HepG2 (cell line): ENCODE measurements around the gene KATNB1. TPM values are rescaled to one million over a fixed set of nuclear protein-coding genes. Genes with fewer than 3 reads are reported as not detected.

Experiments used
- CREB1 ChIP-seq, 2 experiments: fragments of 450-650 bp in 1 of 2; IDR thresholded peaks; 2 replicates each; pipeline ENCODE4 v1.6.1; 2016 to 2017; ENCODE audit warnings: control low read depth in 1 of 2, mild to moderate bottlenecking in 1 of 2, missing compliant biosample characterization in 1 of 2, missing genetic modification characterization in 1 of 2
- CTCF ChIP-seq: sonication (generic); formaldehyde crosslinking; IDR thresholded peaks from 2 replicates; pipeline ENCODE4 v1.5.0; 2020; ENCODE audit warnings: mild to moderate bottlenecking, missing genetic modification reagents, moderate library complexity
- GMEB2 ChIP-seq: IDR thresholded peaks from 2 replicates; pipeline ENCODE4 v1.6.1; 2016; ENCODE audit warnings: missing biosample characterization, missing genetic modification reagents, low read depth
- KDM5B ChIP-seq: sonication (generic); formaldehyde crosslinking; IDR thresholded peaks from 2 replicates; pipeline ENCODE4 v1.4.0; 2020; ENCODE audit warnings: missing genetic modification reagents, mild to moderate bottlenecking, borderline replicate concordance
- PBX2 ChIP-seq: IDR thresholded peaks from 2 replicates; pipeline ENCODE4 v1.6.1; 2016; ENCODE audit warnings: control low read depth
- PRDM10 ChIP-seq: sonication (generic); formaldehyde crosslinking; IDR thresholded peaks from 2 replicates; pipeline ENCODE4 v1.4.0; 2020; ENCODE audit warnings: low read depth, missing genetic modification reagents
- RBFOX2 ChIP-seq: fragments of 200-400 bp; formaldehyde crosslinking; IDR thresholded peaks from 2 replicates; pipeline ENCODE4 v1.6.1; 2017; ENCODE audit warnings: low read depth, mild to moderate bottlenecking, low read length
- SMAD1 ChIP-seq: sonication (generic); formaldehyde crosslinking; IDR thresholded peaks from 2 replicates; pipeline ENCODE4 v1.4.0; 2020; ENCODE audit warnings: missing genetic modification reagents, low read depth, mild to moderate bottlenecking, borderline replicate concordance
- TSC22D2 ChIP-seq: sonication (generic); formaldehyde crosslinking; IDR thresholded peaks from 2 replicates; pipeline ENCODE4 v1.5.1; 2020; ENCODE audit warnings: missing genetic modification reagents, mild to moderate bottlenecking, borderline replicate concordance
- ZNF124 ChIP-seq: sonication (generic); formaldehyde crosslinking; IDR thresholded peaks from 2 replicates; pipeline ENCODE4 v1.4.0; 2020; ENCODE audit warnings: missing genetic modification reagents
- ZNF687 ChIP-seq: sonication (generic); formaldehyde crosslinking; IDR thresholded peaks from 2 replicates; pipeline ENCODE4 v1.5.1; 2020; ENCODE audit warnings: mild to moderate bottlenecking, missing genetic modification reagents, moderate library complexity
- ZNF883 ChIP-seq: sonication (generic); formaldehyde crosslinking; IDR thresholded peaks from 2 replicates; pipeline ENCODE4 v1.5.1; 2020; ENCODE audit warnings: mild to moderate bottlenecking, missing genetic modification reagents; ENCODE audit errors: not compliant biosample characterization
- ZSCAN20 ChIP-seq: sonication (generic); formaldehyde crosslinking; IDR thresholded peaks from 2 replicates; pipeline ENCODE4 v1.4.0; 2020; ENCODE audit warnings: missing genetic modification reagents, mild to moderate bottlenecking, borderline replicate concordance
- polyA plus RNA-seq, 8 experiments: library from polyadenylated mRNA; depleted of rRNA in 3 of 8; stranded (reverse) in 7 of 8; unstranded in 1 of 8; fragments of >200 nt; fragmentation: Illumina TruSeq in 4 of 8; extraction: Trizol in 4 of 8; gene quantifications; 2 replicates each; pipeline versions ENCODE4 v1.2.1 to v1.2.3, GENCODE V29; 2011 to 2016; ENCODE audit warnings: low read depth in 4 of 8, missing spikeins in 1 of 8, mixed read lengths in 1 of 8; ENCODE audit not compliant: insufficient read depth in 1 of 8
- total RNA-seq, 5 experiments: library from RNA; depleted of rRNA; stranded (reverse); fragments of >200 nt; fragmentation: Illumina TruSeq; extraction: Trizol; gene quantifications; 2 replicates each; pipeline ENCODE4 v1.2.3, GENCODE V29; 2016; ENCODE audit warnings: low read depth in 1 of 5

Gene KATNB1
- total and polyA plus RNA-seq, 2 of the 13 experiments (the other 11 are each of a cell fraction or from before 2014, with no cell fraction given): 31.5 to 43.5 TPM

- TF ChIP-seq PRDM10 (CRISPR knock-in tag): no peak
- no peak for TF ChIP-seq GMEB2
- TF ChIP-seq TSC22D2 (CRISPR knock-in tag): no peak
- no peak for TF ChIP-seq ZSCAN20 (CRISPR knock-in tag)
- peak; percentile 30; the same call in 1 of the 2 replicates for TF ChIP-seq ZNF687
- TF ChIP-seq CREB1 (IDR thresholded peaks at IDR 0.05): peak; percentile 55
- no peak for TF ChIP-seq CREB1 (CRISPR knock-in tag; IDR thresholded peaks at IDR 0.05)
- TF ChIP-seq ZNF124 (CRISPR knock-in tag): no peak
- no peak for TF ChIP-seq PBX2 (CRISPR knock-in tag)
- no peak for TF ChIP-seq KDM5B
- TF ChIP-seq SMAD1 (CRISPR knock-in tag): no peak
- peak; percentile 8; the same call in 1 of the 2 replicates for TF ChIP-seq CTCF (CRISPR knock-in tag)
- TF ChIP-seq ZNF883: no peak
- TF ChIP-seq RBFOX2: peak; percentile 40; the same call in 1 of the 2 replicates
Measured at GRCh38 chr16:57755061-57755684, 19.6 kb downstream of the KATNB1 start (continued).
